GM12874 (cell line): Measurements from ENCODE around the gene UBE2R2.

ENCODE experiments used
- TF ChIP-seq, protein P1 (sequence below): IDR thresholded peaks from 2 replicates; pipeline ENCODE4 v1.5.1; 2011; ENCODE audit warnings: low read depth, mild to moderate bottlenecking, control low read depth, low read length, moderate library complexity; ENCODE audit not compliant: insufficient read depth

Gene UBE2R2

DNA sequence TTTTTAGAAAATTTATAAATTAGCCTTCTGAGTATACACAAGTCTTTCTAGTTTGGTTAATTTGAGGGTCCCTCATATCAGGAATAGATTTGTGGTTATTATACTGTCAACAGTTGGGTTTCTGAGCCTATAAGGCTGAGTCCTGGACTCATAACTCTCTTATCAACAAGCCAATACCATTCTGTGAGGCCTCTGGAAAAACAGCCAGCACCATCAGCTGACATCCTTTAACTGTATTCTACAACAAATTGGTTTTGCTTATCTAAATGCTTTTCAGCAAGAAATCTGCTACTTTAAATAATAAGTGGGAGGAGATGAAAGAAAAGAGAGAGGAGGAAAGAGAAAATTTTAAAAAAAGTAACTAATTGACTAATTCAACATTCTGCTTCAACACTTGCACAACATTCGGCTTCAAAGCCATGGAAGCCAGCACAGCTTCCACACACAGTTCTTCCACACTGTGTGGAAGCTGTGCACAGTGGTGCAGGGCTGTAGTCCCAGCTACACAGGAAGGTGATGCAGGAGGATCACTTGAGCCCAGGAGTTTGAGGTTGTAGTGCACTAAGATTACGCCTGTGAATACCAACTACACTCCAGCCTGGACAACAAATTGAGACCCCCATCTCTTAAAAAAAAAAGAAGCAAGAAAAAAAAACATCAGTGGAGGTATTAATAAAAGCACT, 147.3 kb downstream of the UBE2R2 start:
- TF ChIP-seq, protein P1, sequence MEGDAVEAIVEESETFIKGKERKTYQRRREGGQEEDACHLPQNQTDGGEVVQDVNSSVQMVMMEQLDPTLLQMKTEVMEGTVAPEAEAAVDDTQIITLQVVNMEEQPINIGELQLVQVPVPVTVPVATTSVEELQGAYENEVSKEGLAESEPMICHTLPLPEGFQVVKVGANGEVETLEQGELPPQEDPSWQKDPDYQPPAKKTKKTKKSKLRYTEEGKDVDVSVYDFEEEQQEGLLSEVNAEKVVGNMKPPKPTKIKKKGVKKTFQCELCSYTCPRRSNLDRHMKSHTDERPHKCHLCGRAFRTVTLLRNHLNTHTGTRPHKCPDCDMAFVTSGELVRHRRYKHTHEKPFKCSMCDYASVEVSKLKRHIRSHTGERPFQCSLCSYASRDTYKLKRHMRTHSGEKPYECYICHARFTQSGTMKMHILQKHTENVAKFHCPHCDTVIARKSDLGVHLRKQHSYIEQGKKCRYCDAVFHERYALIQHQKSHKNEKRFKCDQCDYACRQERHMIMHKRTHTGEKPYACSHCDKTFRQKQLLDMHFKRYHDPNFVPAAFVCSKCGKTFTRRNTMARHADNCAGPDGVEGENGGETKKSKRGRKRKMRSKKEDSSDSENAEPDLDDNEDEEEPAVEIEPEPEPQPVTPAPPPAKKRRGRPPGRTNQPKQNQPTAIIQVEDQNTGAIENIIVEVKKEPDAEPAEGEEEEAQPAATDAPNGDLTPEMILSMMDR = no peak
